ENCODE results near the gene RPS6KB1.
"Not testable (repeated sequence)": the region's sequence is repeated elsewhere in the genome, so short reads cannot be mapped to it uniquely, and the experiment has no call there.

- TF ChIP-seq CTCF (IDR thresholded peaks at IDR 0.05); NR2C2 (CRISPR knock-in tag; IDR thresholded peaks at IDR 0.05); ZNF121 (CRISPR knock-in tag; IDR thresholded peaks at IDR 0.05); CREB1 (CRISPR knock-in tag; IDR thresholded peaks at IDR 0.05); IRF1 (CRISPR knock-in tag; IDR thresholded peaks at IDR 0.05); ZNF512 (CRISPR knock-in tag; IDR thresholded peaks at IDR 0.05; ENCODE audit: borderline replicate concordance); ATF6 (CRISPR knock-in tag; IDR thresholded peaks at IDR 0.05); ATF3 (CRISPR knock-in tag; conservative IDR thresholded peaks at IDR 0.05); PREB (CRISPR knock-in tag; IDR thresholded peaks at IDR 0.05; ENCODE audit: borderline replicate concordance): not testable (repeated sequence)
Observed at GRCh38 chr17:59853919-59854729, 38.8 kb upstream of the RPS6KB1 start.
